IPS DF 19.7 (cell line): Measurements from ENCODE around the gene CXCL16.

Source experiments
- DNase-seq: peaks from one replicate; pipeline ENCODE4 v3.0.0-alpha.2; 2013; ENCODE audit warnings: low read depth, low spot score

CXCL16 gene

GRCh38 chr17:4750606-4751005 lies 10.9 kb upstream of the CXCL16 start:
- DNase-seq: no peak

- no peak for DNase-seq
Measured at GRCh38 chr17:4748686-4749085, 9.0 kb upstream of the CXCL16 start.

GRCh38 chr17:4747847-4748246 lies 8.1 kb upstream of the CXCL16 start:
- no peak for DNase-seq

GRCh38 chr17:4744999-4745969 lies 5.6 kb upstream of the CXCL16 start:
- peak; percentile 48 for DNase-seq

GRCh38 chr17:4743898-4744297 lies 4.2 kb upstream of the CXCL16 start:
- no peak for DNase-seq

GRCh38 chr17:4743216-4743615 lies 3.5 kb upstream of the CXCL16 start:
- no peak for DNase-seq

GRCh38 chr17:4742629-4743028 lies 2.9 kb upstream of the CXCL16 start:
- DNase-seq: no peak

- DNase-seq: no peak
Measured at GRCh38 chr17:4742133-4742532, 2.4 kb upstream of the CXCL16 start.

GRCh38 chr17:4741544-4741943 lies 1.8 kb upstream of the CXCL16 start:
- DNase-seq: no peak

GRCh38 chr17:4740584-4740983 lies 856 bp upstream of the CXCL16 start:
- no peak for DNase-seq

- no peak for DNase-seq
Measured at GRCh38 chr17:4740025-4740351, 260 bp upstream of the CXCL16 start.

- no peak for DNase-seq
Measured at GRCh38 chr17:4738136-4739121, 1.3 kb downstream of the CXCL16 start.

- no peak for DNase-seq
Measured at GRCh38 chr17:4735876-4736651, 3.7 kb downstream of the CXCL16 start.

- DNase-seq: no peak
Measured at GRCh38 chr17:4734857-4735475, 4.8 kb downstream of the CXCL16 start.

GRCh38 chr17:4733073-4733531 lies 6.6 kb downstream of the CXCL16 start:
- no peak for DNase-seq

- no peak for DNase-seq
Measured at GRCh38 chr17:4728124-4728523, 11.6 kb downstream of the CXCL16 start.

GRCh38 chr17:4725646-4726310 lies 13.9 kb downstream of the CXCL16 start:
- DNase-seq: no peak

GRCh38 chr17:4724650-4725049 lies 15.1 kb downstream of the CXCL16 start:
- DNase-seq: no peak

- no peak for DNase-seq
Measured at GRCh38 chr17:4722678-4723240, 17.0 kb downstream of the CXCL16 start.
